IgD-negative memory B cell (primary cell): Measurements from ENCODE around the gene RHOXF2B. TPM values are rescaled to one million over a fixed set of nuclear protein-coding genes. Genes with fewer than 3 reads are reported as not detected.
"Not testable (repeated sequence)": the region's sequence is repeated elsewhere in the genome, so short reads cannot be mapped to it uniquely, and the experiment has no call there.

Experiments used
- H3K27ac Mint-ChIP-seq, 3 donors: one replicate each; pipeline ENCODE4 v1.8.0; 2020 to 2022; ENCODE audit warnings: mild to moderate bottlenecking in 3 of 3, mixed read lengths in 3 of 3, moderate library complexity in 1 of 3
- H3K27me3 Mint-ChIP-seq: one replicate; pipeline ENCODE4 v1.8.0; 2021; ENCODE audit warnings: mixed read lengths
- H3K36me3 Mint-ChIP-seq: one replicate; pipeline ENCODE4 v1.8.0; 2020; ENCODE audit warnings: mild to moderate bottlenecking, mixed read lengths
- H3K4me1 Mint-ChIP-seq, 3 donors: one replicate each; pipeline ENCODE4 v1.8.0; 2020 to 2022; ENCODE audit warnings: mixed read lengths in 3 of 3, mild to moderate bottlenecking in 1 of 3
- H3K4me3 Mint-ChIP-seq, 4 donors: one replicate each; pipeline ENCODE4 v1.8.0; 2020 to 2022; ENCODE audit warnings: mild to moderate bottlenecking in 4 of 4, mixed read lengths in 4 of 4, moderate library complexity in 3 of 4
- H3K9me3 Mint-ChIP-seq, 3 donors: one replicate each; pipeline ENCODE4 v1.8.0; 2020 to 2021; ENCODE audit warnings: mixed read lengths in 3 of 3, mild to moderate bottlenecking in 1 of 3
- polyA plus RNA-seq: library from polyadenylated mRNA; unstranded; fragments of 300-500 nt; fragmentation: Illumina TruSeq; gene quantifications from one replicate; pipeline ENCODE4 v1.2.3, GENCODE V29; 2021

RHOXF2B gene
- not detected for polyA plus RNA-seq

DNA sequence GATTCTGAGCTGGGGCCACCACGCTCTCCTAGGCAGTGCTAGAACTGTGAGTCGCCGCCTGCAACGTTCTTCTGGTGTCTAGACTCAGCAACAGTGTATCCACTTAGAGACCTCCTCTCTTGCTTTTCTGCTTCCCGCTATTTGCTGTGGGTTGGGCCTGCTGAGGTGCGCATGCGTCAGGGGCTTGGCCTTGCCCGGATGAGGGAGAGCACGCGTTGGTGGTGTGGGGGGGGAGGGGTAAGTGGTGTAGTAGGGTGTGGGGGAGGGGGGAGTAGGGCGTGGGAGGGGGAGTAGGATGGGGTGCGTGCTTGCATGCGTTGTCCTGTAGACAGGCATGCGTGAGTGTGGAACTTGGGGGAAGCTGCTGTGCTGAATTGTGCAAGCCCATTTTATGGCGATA is at the start of gene RHOXF2B:
Gene RHOXF2B, minus strand, starts transcription at position 101 of the 400 bp plus-strand sequence. CDS start 138 bp downstream, outside the sequence.
- not testable (repeated sequence) for H3K4me1 Mint-ChIP-seq, H3K27ac Mint-ChIP-seq, H3K27me3 Mint-ChIP-seq, H3K4me3 Mint-ChIP-seq, H3K36me3 Mint-ChIP-seq, H3K9me3 Mint-ChIP-seq

DNA sequence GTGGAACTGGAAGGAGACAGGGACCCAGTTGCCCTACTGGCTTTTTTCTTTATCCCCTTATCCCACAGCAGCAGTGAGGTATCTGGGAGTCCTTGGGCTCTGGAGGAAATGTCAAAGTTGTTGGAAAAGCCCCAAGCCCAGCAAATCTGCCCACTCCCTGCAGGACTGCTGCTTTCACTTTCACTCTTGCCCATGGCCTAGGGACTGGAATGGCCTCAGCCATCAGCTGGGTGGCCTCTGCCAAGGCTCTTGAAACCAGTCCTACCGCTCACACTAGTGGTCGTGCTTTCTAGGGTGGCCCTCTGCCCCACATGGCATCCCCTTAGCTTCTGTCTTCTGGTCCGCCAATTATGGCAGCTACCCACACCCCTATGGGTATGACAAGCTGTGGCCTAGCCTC is 48.0 kb upstream of the RHOXF2B start:
- Mint-ChIP-seq H3K4me3 (no peak overlapping the region), H3K9me3 (no peaks in the 10 kb centered on the region), H3K27ac (no peak overlapping the region), H3K36me3 (peaks cover 1% of the 10 kb centered on the region), H3K27me3 (no peaks in the 10 kb centered on the region), H3K4me1 (no peaks in the 10 kb centered on the region)

GRCh38 chrX:120120223-120120622 is 42.7 kb upstream of the RHOXF2B start:
- H3K27ac Mint-ChIP-seq = no peak overlapping the region
- H3K4me3 Mint-ChIP-seq = no peak overlapping the region
- no peaks in the 10 kb centered on the region for H3K4me1 Mint-ChIP-seq
- H3K27me3 Mint-ChIP-seq = no peaks in the 10 kb centered on the region
- no peaks in the 10 kb centered on the region for H3K9me3 Mint-ChIP-seq
- no peaks in the 10 kb centered on the region for H3K36me3 Mint-ChIP-seq

DNA sequence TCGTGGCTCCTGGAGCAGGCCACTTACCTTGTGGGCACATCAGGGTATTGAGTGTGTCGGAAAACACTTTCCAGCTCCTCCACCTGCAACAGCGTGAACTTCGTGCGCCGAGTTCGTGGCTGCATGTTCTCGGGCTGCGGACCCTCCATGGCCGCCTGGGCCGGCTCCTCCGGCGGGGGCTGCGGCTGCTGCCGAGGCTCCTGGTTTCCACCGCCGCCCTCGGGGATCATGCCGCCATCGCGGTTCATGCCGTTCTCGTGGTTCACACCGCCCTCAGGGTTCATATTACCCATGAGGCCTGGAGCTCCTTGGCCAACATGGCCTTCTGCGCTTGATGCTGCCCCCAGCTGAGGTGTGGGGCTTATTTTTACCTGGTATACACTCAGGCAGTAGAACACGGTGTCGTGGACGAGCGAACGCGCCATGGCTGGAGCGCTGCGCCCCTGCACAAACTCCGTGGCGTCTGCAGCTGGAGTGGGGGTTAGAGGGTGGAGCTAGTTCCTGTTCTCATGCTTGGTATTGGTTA is 38.0 kb upstream of the RHOXF2B start, which contains the start of gene RHOXF1:
Gene RHOXF1, minus strand, starts transcription at position 476 of the 526 bp plus-strand sequence. Its CDS starts 51 bp downstream, at position 425.
- Mint-ChIP-seq H3K36me3 (no peaks in the 10 kb centered on the region), H3K27me3 (peaks cover 1% of the 10 kb centered on the region), H3K4me3 (no peak within 1 kb of the TSS), H3K9me3 (no peaks in the 10 kb centered on the region), H3K27ac (no peak within 1 kb of the TSS), H3K4me1 (no peaks in the 10 kb centered on the region)

GRCh38 chrX:120111611-120112010 is 34.1 kb upstream of the RHOXF2B start:
- Mint-ChIP-seq H3K4me3 (no peak overlapping the region), H3K4me1 (no peaks in the 10 kb centered on the region), H3K36me3 (no peaks in the 10 kb centered on the region), H3K27me3 (peaks cover 1% of the 10 kb centered on the region), H3K27ac (no peak overlapping the region), H3K9me3 (no peaks in the 10 kb centered on the region)

GRCh38 chrX:120109378-120109777 is 31.9 kb upstream of the RHOXF2B start:
- no peaks in the 10 kb centered on the region for H3K4me1 Mint-ChIP-seq
- H3K9me3 Mint-ChIP-seq = peaks cover 0 to 6% (median under 1%) of the 10 kb centered on the region in 3 donors

GRCh38 chrX:120104707-120105106 is 27.2 kb upstream of the RHOXF2B start:
- H3K27ac Mint-ChIP-seq, H3K4me3 Mint-ChIP-seq, H3K36me3 Mint-ChIP-seq, H3K27me3 Mint-ChIP-seq, H3K4me1 Mint-ChIP-seq: not testable (repeated sequence)
- peaks cover 2 to 17% (median 16%) of the 10 kb centered on the region in 3 donors for H3K9me3 Mint-ChIP-seq

More at GRCh38 chrX:120109378-120109777, 31.9 kb upstream of the RHOXF2B start:
- peaks cover 1% of the 10 kb centered on the region for H3K27me3 Mint-ChIP-seq
- H3K4me3 Mint-ChIP-seq = no peak overlapping the region
- peaks cover under 1% of the 10 kb centered on the region for H3K36me3 Mint-ChIP-seq
- H3K27ac Mint-ChIP-seq = no peak overlapping the region

- H3K9me3 Mint-ChIP-seq = peaks cover 2 to 17% (median 16%) of the 10 kb centered on the region in 3 donors
- H3K27me3 Mint-ChIP-seq, H3K36me3 Mint-ChIP-seq, H3K27ac Mint-ChIP-seq, H3K4me3 Mint-ChIP-seq, H3K4me1 Mint-ChIP-seq: not testable (repeated sequence)
Observed at GRCh38 chrX:120101057-120101456, 23.6 kb upstream of the RHOXF2B start.

DNA sequence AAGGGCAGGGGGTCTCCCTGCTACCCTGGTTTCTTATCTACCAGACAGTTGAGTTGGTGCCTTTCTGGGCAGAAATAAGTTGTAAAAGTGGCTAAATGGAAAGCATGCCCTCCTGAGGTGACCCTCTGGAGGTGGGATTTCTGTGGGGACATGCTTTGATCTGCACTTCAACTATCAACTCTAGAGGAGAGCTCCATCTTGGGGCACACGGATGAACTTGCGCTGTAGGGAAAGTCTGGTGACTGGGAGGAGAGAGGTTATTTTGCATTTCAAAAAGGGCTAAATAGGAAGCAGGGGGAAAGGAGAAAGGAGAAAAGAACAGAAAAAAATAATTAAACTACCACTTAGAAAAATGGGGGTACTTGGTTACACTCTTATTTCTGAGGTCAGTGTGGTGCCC is 12.7 kb upstream of the RHOXF2B start:
- Mint-ChIP-seq H3K27me3 (peaks cover 1% of the 10 kb centered on the region), H3K4me1 (no peaks in the 10 kb centered on the region), H3K9me3 (no peaks in the 10 kb centered on the region), H3K4me3 (no peak overlapping the region), H3K27ac (no peak overlapping the region), H3K36me3 (no peaks in the 10 kb centered on the region)

- Mint-ChIP-seq H3K9me3 (no peaks in the 10 kb centered on the region), H3K27ac (no peak overlapping the region), H3K27me3 (peaks cover 1% of the 10 kb centered on the region), H3K4me1 (no peaks in the 10 kb centered on the region), H3K36me3 (no peaks in the 10 kb centered on the region), H3K4me3 (no peak overlapping the region)
Observed at GRCh38 chrX:120087289-120088017, 10.0 kb upstream of the RHOXF2B start.

DNA sequence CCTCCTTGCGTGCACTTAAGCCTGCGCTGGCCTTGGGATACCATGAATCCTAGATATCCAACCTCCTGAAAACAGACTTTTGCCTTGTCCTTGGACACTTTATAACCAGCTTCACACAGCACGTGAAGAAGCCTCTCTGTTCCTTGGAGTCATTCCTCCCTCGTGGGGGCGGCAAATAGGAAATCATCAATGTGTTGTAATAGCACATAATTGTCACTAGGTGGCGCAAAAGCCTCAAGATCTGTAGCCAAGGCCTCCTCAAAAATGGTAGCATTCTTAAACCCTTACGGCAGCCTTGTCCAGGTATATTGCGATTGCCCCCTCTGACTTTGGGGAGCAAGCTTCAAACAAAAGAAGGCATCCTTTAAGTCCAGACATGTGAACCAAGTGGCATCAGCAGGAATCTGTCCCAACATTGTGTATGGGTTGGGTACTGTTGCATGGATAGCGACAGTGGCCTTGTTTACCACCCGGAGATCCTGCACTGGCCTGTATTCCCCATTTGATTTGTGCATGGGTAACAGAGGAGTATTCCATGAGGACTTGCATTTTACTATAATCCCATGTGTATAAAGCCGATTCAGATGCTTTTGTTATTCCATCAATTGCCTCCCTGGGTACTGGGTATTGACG is 8.2 kb upstream of the RHOXF2B start:
- not testable (repeated sequence) for H3K27me3 Mint-ChIP-seq, H3K36me3 Mint-ChIP-seq, H3K4me3 Mint-ChIP-seq, H3K4me1 Mint-ChIP-seq, H3K27ac Mint-ChIP-seq, H3K9me3 Mint-ChIP-seq

- H3K9me3 Mint-ChIP-seq, H3K27ac Mint-ChIP-seq, H3K27me3 Mint-ChIP-seq, H3K4me1 Mint-ChIP-seq, H3K4me3 Mint-ChIP-seq, H3K36me3 Mint-ChIP-seq: not testable (repeated sequence)
Observed at GRCh38 chrX:120066169-120066568, 11.3 kb downstream of the RHOXF2B start.

DNA sequence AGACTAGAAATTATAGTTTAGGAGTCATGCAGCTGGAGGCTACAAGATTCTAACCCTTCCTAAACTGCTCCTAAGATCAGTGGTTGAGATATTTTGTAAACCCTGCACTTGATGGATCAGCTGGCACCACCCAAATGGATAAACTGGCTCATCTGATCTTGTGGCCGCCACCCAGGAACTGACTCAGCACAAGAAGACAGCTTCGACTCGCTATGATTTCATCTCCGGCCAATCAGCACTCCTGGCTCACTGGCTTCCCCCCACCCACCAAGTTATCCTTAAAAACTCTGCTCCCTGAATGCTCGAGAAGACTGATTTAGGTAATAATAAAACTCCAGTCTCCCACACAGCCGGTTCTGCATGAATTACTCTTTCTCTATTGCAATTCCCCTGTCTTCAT is 34.8 kb downstream of the RHOXF2B start:
- not testable (repeated sequence) for H3K27me3 Mint-ChIP-seq, H3K4me1 Mint-ChIP-seq, H3K36me3 Mint-ChIP-seq, H3K9me3 Mint-ChIP-seq, H3K27ac Mint-ChIP-seq, H3K4me3 Mint-ChIP-seq

GRCh38 chrX:120042247-120042646 is 35.2 kb downstream of the RHOXF2B start:
- H3K4me1 Mint-ChIP-seq, H3K9me3 Mint-ChIP-seq, H3K36me3 Mint-ChIP-seq, H3K4me3 Mint-ChIP-seq, H3K27me3 Mint-ChIP-seq, H3K27ac Mint-ChIP-seq: not testable (repeated sequence)

- H3K27ac Mint-ChIP-seq, H3K9me3 Mint-ChIP-seq, H3K27me3 Mint-ChIP-seq, H3K36me3 Mint-ChIP-seq, H3K4me3 Mint-ChIP-seq: not testable (repeated sequence)
- peaks cover 21 to 23% (median 22%) of the 10 kb centered on the region in 3 donors for H3K4me1 Mint-ChIP-seq
Observed at GRCh38 chrX:120040176-120040575, 37.3 kb downstream of the RHOXF2B start.
